ENCODE data around the gene ANAPC4. TPM values are rescaled to one million over a fixed set of nuclear protein-coding genes. Genes with fewer than 3 reads are reported as not detected.

Gene ANAPC4, protein sequence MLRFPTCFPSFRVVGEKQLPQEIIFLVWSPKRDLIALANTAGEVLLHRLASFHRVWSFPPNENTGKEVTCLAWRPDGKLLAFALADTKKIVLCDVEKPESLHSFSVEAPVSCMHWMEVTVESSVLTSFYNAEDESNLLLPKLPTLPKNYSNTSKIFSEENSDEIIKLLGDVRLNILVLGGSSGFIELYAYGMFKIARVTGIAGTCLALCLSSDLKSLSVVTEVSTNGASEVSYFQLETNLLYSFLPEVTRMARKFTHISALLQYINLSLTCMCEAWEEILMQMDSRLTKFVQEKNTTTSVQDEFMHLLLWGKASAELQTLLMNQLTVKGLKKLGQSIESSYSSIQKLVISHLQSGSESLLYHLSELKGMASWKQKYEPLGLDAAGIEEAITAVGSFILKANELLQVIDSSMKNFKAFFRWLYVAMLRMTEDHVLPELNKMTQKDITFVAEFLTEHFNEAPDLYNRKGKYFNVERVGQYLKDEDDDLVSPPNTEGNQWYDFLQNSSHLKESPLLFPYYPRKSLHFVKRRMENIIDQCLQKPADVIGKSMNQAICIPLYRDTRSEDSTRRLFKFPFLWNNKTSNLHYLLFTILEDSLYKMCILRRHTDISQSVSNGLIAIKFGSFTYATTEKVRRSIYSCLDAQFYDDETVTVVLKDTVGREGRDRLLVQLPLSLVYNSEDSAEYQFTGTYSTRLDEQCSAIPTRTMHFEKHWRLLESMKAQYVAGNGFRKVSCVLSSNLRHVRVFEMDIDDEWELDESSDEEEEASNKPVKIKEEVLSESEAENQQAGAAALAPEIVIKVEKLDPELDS
- 17.6 and 19.3 TPM in 2 replicates for total RNA-seq

DNA sequence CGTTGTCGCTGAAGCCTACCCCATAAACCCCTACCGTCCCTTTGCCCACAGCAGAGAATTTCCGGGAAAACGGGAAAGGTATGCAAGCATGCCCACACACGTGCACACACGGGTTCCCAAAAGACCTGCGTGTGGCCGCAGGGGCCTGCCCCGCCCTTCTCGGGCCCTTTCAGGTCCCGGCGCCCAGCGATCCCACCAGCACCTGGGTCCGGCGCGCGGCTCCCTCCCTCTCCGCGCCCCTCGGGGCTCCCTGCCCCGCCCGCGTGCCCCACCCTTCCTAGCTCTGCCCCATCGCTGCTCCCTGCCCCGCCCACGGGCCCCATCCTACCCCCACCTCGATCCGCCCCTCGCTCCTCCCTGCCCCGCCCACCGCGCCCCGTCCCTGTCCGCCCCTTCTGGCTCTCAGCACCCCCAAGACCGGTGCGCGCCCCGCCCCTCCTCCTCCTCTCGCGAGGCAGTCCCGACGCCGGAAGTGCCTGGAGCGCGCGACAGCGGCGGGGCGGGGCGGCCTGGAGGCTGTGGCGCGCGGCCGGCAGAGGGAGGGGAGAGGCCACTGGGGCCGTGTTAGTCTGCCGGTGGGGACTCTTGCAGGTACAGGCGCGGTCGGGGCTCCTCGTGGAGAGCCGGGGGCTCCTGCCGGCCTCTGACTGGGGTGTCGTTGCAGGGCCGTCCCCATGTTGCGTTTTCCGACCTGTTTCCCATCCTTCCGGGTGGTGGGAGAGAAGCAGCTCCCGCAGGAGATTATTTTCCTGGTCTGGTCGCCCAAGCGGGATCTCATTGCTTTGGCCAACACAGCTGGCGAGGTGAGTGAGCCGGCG, at the start of gene ANAPC4:
Gene ANAPC4 (plus strand): TSS at position 510 of the 818 bp plus-strand sequence. CDS start 165 bp downstream, at position 675.

Other genes starting within 250 kb of the ANAPC4 start
- gene SEPSECS, start 216.8 kb upstream of the ANAPC4 start, total RNA-seq: 5.2 and 5.8 TPM in 2 replicates
- gene PI4K2B, start 143.2 kb upstream of the ANAPC4 start, total RNA-seq: 16.1 and 20.7 TPM in 2 replicates
- gene ZCCHC4, start 64.5 kb upstream of the ANAPC4 start, total RNA-seq: 6.2 and 7.8 TPM in 2 replicates